ENCODE data around the gene UPF1.

UPF1 gene

DNA sequence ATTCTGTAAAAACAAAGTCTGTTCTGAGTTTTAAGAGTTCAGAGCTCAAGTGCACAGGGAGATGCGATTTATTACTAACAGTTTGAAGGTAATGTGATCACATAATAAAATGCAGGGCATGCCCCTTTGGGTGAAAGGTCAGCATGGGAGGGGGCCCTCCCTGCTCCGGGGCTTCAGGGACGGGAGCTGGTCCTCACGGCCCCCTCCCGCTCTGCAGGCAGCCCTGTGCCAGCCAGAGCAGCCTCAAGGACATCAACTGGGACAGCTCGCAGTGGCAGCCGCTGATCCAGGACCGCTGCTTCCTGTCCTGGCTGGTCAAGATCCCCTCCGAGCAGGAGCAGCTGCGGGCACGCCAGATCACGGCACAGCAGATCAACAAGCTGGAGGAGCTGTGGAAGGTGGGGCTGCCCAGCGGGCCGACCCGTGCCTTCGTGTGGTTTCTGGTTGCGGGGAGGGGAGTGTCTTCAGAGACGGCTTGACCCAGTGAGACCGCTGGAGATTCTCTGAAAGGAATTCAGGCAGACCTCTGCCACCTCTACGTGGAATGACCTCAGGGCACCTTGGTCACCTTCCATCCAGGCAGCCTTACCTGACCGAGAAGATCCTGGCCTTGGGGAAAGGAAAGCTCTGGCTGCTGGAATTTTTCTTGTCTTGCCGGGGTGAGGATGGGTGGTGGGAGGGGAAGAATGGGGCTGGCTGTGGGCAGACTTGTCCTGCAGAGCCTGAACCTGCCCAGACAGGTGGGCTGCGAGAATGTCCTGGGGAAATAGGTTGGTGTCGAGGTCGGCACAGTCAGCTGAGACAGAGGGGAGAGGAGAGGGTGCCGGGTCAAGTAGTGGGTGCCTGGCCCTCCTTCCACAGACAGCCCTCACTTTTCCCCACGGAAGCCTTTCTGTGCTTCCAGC lies 19.0 kb downstream of the UPF1 start:
- Histone ChIP-seq H3K27ac (ENCODE audit: insufficient read depth in 1 of 2, low read depth in 1 of 2, low read length in 2 of 2, poor library complexity in 1 of 2, severe bottlenecking in 2 of 2) (no peak overlapping the region), H3K4me3 (ENCODE audit: control insufficient read depth in 1 of 7, extremely low read depth in 1 of 7, insufficient read depth in 4 of 7, low read depth in 2 of 7, low read length in 6 of 7) (no peak overlapping the region), H3K36me3 (ENCODE audit: control insufficient read depth in 4 of 4, insufficient read depth in 4 of 4, low read length in 3 of 4) (peaks cover 12 to 88% (median 66%) of the 10 kb centered on the region in 4 experiments), H3K4me1 (ENCODE audit: control extremely low read depth in 1 of 4, control insufficient read depth in 4 of 4, insufficient read depth in 4 of 4, low read length in 3 of 4) (peaks cover 0 to 21% (median 19%) of the 10 kb centered on the region in 4 experiments), H3K9me3 (ENCODE audit: control extremely low read depth in 1 of 5, control insufficient read depth in 4 of 5, insufficient read depth in 2 of 5, low read depth in 1 of 5, low read length in 4 of 5) (no peaks in the 10 kb centered on the region), H3K27me3 (replicated peaks in 2 of 5; ENCODE audit: control insufficient read depth in 4 of 5, insufficient read depth in 5 of 5, low read length in 4 of 5) (no peaks in the 10 kb centered on the region)
- DNase-seq = no peak
- ChIA-PET CTCF (interaction anchor here (0.9 to 1.5 kb wide), 7 partner anchors 8 to 319 kb away, joined by 3 to 6 read pairs (median 4); no protein-coding TSS in a partner anchor), POLR2A (no interaction called here)
- 95% methylated on average over 24 of the region's 27 CpGs for WGBS (ENCODE audit: insufficient coverage)

DNA sequence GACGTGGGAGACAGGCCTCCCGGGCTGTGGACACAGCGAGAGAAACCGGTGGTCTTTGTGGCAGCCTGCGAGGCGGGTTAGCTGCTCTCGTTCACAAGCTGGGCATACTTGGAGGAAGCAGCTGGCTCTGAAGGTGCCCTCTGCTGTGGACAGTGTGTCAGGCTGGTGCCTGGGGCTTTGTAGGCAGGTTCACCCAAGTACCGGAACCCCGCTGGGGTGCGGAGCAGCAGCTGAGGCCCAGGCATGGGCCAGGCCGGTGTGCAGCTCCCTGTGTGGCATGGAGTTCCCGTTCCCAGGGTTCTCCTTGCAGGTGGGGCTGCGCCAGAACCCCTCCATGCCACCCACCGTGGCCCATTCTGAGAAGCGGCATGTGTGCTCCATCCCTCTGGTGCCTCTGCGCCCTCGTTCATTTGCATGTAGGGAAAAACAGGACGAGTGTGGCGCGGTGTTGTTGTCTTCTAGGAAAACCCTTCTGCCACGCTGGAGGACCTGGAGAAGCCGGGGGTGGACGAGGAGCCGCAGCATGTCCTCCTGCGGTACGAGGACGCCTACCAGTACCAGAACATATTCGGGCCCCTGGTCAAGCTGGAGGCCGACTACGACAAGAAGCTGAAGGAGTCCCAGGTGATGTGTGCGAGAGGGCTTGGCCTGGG lies 20.0 kb downstream of the UPF1 start:
- POLR2A ChIA-PET = interaction anchor here (0.6 kb wide), 1 partner anchor 329 kb away, joined by 3 read pairs; no protein-coding TSS in a partner anchor
- Histone ChIP-seq H3K36me3 (ENCODE audit: control insufficient read depth in 4 of 4, insufficient read depth in 4 of 4, low read length in 3 of 4) (peaks cover 15 to 93% (median 73%) of the 10 kb centered on the region in 4 experiments), H3K9me3 (ENCODE audit: control extremely low read depth in 1 of 5, control insufficient read depth in 4 of 5, insufficient read depth in 2 of 5, low read depth in 1 of 5, low read length in 4 of 5) (no peaks in the 10 kb centered on the region), H3K27ac (ENCODE audit: insufficient read depth in 1 of 2, low read depth in 1 of 2, low read length in 2 of 2, poor library complexity in 1 of 2, severe bottlenecking in 2 of 2) (no peak overlapping the region), H3K27me3 (replicated peaks in 2 of 5; ENCODE audit: control insufficient read depth in 4 of 5, insufficient read depth in 5 of 5, low read length in 4 of 5) (no peaks in the 10 kb centered on the region), H3K4me1 (ENCODE audit: control extremely low read depth in 1 of 4, control insufficient read depth in 4 of 4, insufficient read depth in 4 of 4, low read length in 3 of 4) (peaks cover 0 to 21% (median 19%) of the 10 kb centered on the region in 4 experiments), H3K4me3 (ENCODE audit: control insufficient read depth in 1 of 7, extremely low read depth in 1 of 7, insufficient read depth in 4 of 7, low read depth in 2 of 7, low read length in 6 of 7) (no peak overlapping the region)
- DNase-seq = no peak
- WGBS (ENCODE audit: insufficient coverage) = 98% methylated on average over 31 of the region's 31 CpGs
- CTCF ChIA-PET = interaction anchor here (1.0 to 1.5 kb wide), 2 partner anchors 9 to 53 kb away, joined by 3 to 4 read pairs; no protein-coding TSS in a partner anchor

DNA sequence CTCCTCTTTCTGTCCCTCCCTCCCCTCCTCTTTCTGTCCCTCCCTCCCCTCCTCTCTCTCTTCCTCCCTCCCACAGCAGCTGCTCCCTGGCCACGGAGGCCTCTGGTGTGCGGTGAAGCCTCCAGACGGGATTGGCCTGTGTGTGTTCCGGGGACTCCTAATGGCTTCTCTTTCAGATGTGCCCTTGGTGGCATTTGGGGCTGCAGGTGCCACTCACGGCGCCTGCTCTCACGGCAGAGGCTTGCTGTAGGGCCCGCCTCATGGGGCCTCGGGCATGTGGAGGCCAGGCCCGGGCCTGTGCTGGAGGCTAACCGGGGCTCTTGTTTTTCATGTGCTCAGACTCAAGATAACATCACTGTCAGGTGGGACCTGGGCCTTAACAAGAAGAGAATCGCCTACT lies 20.9 kb downstream of the UPF1 start:
- 89% methylated on average over 11 of the region's 12 CpGs for WGBS (ENCODE audit: insufficient coverage)
- Histone ChIP-seq H3K4me3 (ENCODE audit: control insufficient read depth in 1 of 7, extremely low read depth in 1 of 7, insufficient read depth in 4 of 7, low read depth in 2 of 7, low read length in 6 of 7) (no peak overlapping the region), H3K9me3 (ENCODE audit: control extremely low read depth in 1 of 5, control insufficient read depth in 4 of 5, insufficient read depth in 2 of 5, low read depth in 1 of 5, low read length in 4 of 5) (no peaks in the 10 kb centered on the region), H3K27me3 (replicated peaks in 2 of 5; ENCODE audit: control insufficient read depth in 4 of 5, insufficient read depth in 5 of 5, low read length in 4 of 5) (no peaks in the 10 kb centered on the region), H3K27ac (ENCODE audit: insufficient read depth in 1 of 2, low read depth in 1 of 2, low read length in 2 of 2, poor library complexity in 1 of 2, severe bottlenecking in 2 of 2) (no peak overlapping the region), H3K4me1 (ENCODE audit: control extremely low read depth in 1 of 4, control insufficient read depth in 4 of 4, insufficient read depth in 4 of 4, low read length in 3 of 4) (peaks cover 0 to 19% (median 15%) of the 10 kb centered on the region in 4 experiments), H3K36me3 (ENCODE audit: control insufficient read depth in 4 of 4, insufficient read depth in 4 of 4, low read length in 3 of 4) (peaks cover 13 to 99% (median 80%) of the 10 kb centered on the region in 4 experiments)
- DNase-seq = no peak
- POLR2A ChIA-PET = interaction anchor here (0.6 kb wide), 1 partner anchor 329 kb away, joined by 3 read pairs; no protein-coding TSS in a partner anchor
- CTCF ChIA-PET = no interaction called here

DNA sequence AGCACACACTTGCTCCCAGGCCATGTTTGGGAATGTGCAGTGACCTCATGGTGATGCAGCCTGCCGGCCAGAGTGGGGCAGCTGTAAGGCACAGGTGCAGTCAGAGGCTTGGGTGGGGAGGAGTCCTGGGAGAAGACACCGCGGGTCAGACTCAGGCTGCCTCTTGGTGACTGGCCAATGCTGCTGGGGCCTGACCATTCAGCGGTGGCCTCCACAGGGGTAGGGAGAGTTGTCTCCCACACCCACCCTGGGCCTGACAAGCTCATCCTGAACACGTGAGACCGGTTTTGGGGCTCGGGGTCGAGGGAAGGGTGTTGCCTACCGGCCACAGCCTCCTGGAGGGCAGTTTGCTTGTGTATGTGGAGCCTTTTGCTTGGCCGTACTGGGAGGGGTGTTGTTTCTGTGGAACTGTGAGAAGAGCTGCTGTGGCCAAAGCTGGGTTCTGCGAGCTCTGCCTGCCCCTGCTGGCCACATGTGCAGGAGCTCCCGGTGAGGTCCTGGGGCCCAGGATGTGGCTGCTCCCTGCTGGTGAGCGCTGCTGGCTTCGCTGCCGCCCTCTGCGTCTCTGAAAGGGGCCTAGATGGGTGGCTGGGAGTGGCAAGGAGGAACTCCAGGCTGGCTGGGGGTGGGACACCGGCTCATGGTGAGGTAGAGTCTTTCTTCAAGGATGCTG lies 22.1 kb downstream of the UPF1 start:
- CTCF ChIA-PET = interaction anchor here (3.2 kb wide), 1 partner anchor 13 kb away, joined by 13 read pairs; no protein-coding TSS in a partner anchor
- Histone ChIP-seq H3K4me1 (ENCODE audit: control extremely low read depth in 1 of 4, control insufficient read depth in 4 of 4, insufficient read depth in 4 of 4, low read length in 3 of 4) (peaks cover 0 to 7% (median 6%) of the 10 kb centered on the region in 4 experiments), H3K27me3 (replicated peaks in 2 of 5; ENCODE audit: control insufficient read depth in 4 of 5, insufficient read depth in 5 of 5, low read length in 4 of 5) (no peaks in the 10 kb centered on the region), H3K27ac (ENCODE audit: insufficient read depth in 1 of 2, low read depth in 1 of 2, low read length in 2 of 2, poor library complexity in 1 of 2, severe bottlenecking in 2 of 2) (no peak overlapping the region), H3K9me3 (ENCODE audit: control extremely low read depth in 1 of 5, control insufficient read depth in 4 of 5, insufficient read depth in 2 of 5, low read depth in 1 of 5, low read length in 4 of 5) (no peaks in the 10 kb centered on the region), H3K4me3 (ENCODE audit: control insufficient read depth in 1 of 7, extremely low read depth in 1 of 7, insufficient read depth in 4 of 7, low read depth in 2 of 7, low read length in 6 of 7) (no peak overlapping the region), H3K36me3 (ENCODE audit: control insufficient read depth in 4 of 4, insufficient read depth in 4 of 4, low read length in 3 of 4) (peaks cover 17 to 99% (median 86%) of the 10 kb centered on the region in 4 experiments)
- DNase-seq = no peak
- 96% methylated on average over 11 of the region's 17 CpGs for WGBS (ENCODE audit: insufficient coverage)
- POLR2A ChIA-PET = no interaction called here

DNA sequence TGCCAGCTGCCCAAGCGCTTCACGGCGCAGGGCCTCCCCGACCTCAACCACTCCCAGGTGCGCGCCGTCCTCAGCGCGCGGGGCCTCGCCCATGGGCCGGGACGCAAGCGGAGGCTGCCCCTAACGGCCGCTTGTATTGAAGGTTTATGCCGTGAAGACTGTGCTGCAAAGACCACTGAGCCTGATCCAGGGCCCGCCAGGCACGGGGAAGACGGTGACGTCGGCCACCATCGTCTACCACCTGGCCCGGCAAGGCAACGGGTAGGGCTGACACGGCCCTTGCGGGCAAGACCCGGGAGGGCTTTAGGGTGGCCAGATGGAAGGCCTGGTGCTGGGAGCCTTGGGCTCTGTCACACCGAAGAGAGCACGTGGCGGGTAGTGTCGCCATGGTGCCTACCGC lies 23.2 kb downstream of the UPF1 start:
- POLR2A ChIA-PET = no interaction called here
- DNase-seq = no peak
- no peaks in the 10 kb centered on the region for H3K9me3 ChIP-seq (ENCODE audit: control extremely low read depth in 1 of 5, control insufficient read depth in 4 of 5, insufficient read depth in 2 of 5, low read depth in 1 of 5, low read length in 4 of 5)
- H3K4me1 ChIP-seq (ENCODE audit: control extremely low read depth in 1 of 4, control insufficient read depth in 4 of 4, insufficient read depth in 4 of 4, low read length in 3 of 4) = no peaks in the 10 kb centered on the region
- whole genome bisulfite sequencing (ENCODE audit: insufficient coverage) = 97% methylated on average over 33 of the region's 33 CpGs
- H3K27ac ChIP-seq (ENCODE audit: insufficient read depth in 1 of 2, low read depth in 1 of 2, low read length in 2 of 2, poor library complexity in 1 of 2, severe bottlenecking in 2 of 2) = no peak overlapping the region
- H3K27me3 ChIP-seq (replicated peaks in 2 of 5; ENCODE audit: control insufficient read depth in 4 of 5, insufficient read depth in 5 of 5, low read length in 4 of 5) = no peaks in the 10 kb centered on the region
- CTCF ChIA-PET = interaction anchor here (3.2 to 5.7 kb wide), 2 partner anchors 7 to 12 kb away, joined by 13 to 37 read pairs; no protein-coding TSS in a partner anchor
- H3K36me3 ChIP-seq (ENCODE audit: control insufficient read depth in 4 of 4, insufficient read depth in 4 of 4, low read length in 3 of 4) = peaks cover 20 to 99% (median 91%) of the 10 kb centered on the region in 4 experiments
- H3K4me3 ChIP-seq (ENCODE audit: control insufficient read depth in 1 of 7, extremely low read depth in 1 of 7, insufficient read depth in 4 of 7, low read depth in 2 of 7, low read length in 6 of 7) = no peak overlapping the region

DNA sequence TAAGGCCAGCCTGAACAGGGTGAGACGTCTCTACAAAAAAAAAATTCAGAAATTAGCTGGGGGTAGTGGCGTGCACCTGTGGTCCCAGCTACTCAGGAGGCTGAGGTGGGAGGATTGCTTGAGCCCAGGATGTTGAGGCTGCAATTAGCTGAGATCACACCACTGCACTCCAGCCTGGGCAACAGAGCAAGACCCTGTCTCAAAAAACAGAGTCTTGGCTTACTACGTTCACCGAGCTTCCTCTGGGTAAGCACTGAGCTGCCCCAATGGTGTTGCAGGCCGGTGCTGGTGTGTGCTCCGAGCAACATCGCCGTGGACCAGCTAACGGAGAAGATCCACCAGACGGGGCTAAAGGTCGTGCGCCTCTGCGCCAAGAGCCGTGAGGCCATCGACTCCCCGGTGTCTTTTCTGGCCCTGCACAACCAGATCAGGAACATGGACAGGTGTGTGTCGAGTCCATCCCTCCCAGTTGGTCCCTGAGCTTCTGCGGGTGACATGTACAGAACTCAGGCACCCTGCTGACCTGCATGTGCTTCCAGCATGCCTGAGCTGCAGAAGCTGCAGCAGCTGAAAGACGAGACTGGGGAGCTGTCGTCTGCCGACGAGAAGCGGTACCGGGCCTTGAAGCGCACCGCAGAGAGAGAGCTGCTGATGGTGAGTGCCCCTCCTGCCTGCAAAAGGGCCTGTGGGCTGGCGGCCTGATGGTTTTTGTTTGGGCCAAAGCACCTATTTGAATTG lies 24.1 kb downstream of the UPF1 start:
- peaks cover 24 to 99% (median 91%) of the 10 kb centered on the region in 4 experiments for H3K36me3 ChIP-seq (ENCODE audit: control insufficient read depth in 4 of 4, insufficient read depth in 4 of 4, low read length in 3 of 4)
- H3K27me3 ChIP-seq (replicated peaks in 2 of 5; ENCODE audit: control insufficient read depth in 4 of 5, insufficient read depth in 5 of 5, low read length in 4 of 5) = no peaks in the 10 kb centered on the region
- H3K4me3 ChIP-seq (ENCODE audit: control insufficient read depth in 1 of 7, extremely low read depth in 1 of 7, insufficient read depth in 4 of 7, low read depth in 2 of 7, low read length in 6 of 7) = no peak overlapping the region
- ChIA-PET CTCF (interaction anchor here (0.7 to 5.7 kb wide), 5 partner anchors 8 to 128 kb away, joined by 3 to 37 read pairs (median 4); no protein-coding TSS in a partner anchor), POLR2A (no interaction called here)
- no peaks in the 10 kb centered on the region for H3K4me1 ChIP-seq (ENCODE audit: control extremely low read depth in 1 of 4, control insufficient read depth in 4 of 4, insufficient read depth in 4 of 4, low read length in 3 of 4)
- no peak for DNase-seq
- no peak overlapping the region for H3K27ac ChIP-seq (ENCODE audit: insufficient read depth in 1 of 2, low read depth in 1 of 2, low read length in 2 of 2, poor library complexity in 1 of 2, severe bottlenecking in 2 of 2)
- no peaks in the 10 kb centered on the region for H3K9me3 ChIP-seq (ENCODE audit: control extremely low read depth in 1 of 5, control insufficient read depth in 4 of 5, insufficient read depth in 2 of 5, low read depth in 1 of 5, low read length in 4 of 5)
- 94% methylated on average over 27 of the region's 27 CpGs for WGBS (ENCODE audit: insufficient coverage)
